Astrocyte (in vitro differentiated cells and primary cell): ENCODE data around the gene CGB1. TPM values are rescaled to one million over a fixed set of nuclear protein-coding genes. Genes with fewer than 3 reads are reported as not detected.
"Not testable (repeated sequence)": the region's sequence is repeated elsewhere in the genome, so short reads cannot be mapped to it uniquely, and the experiment has no call there.

Source experiments
- DNase-seq: peaks from one replicate; pipeline ENCODE4 v3.0.0-alpha.2; 2010; ENCODE audit warnings: low read depth
- FAIRE-seq: peaks from 2 replicates; lab custom pipeline; 2011; peaks lifted over from hg19 to GRCh38; lab: Jason Lieb, UNC
- H2AFZ ChIP-seq: 2 replicates; pipeline ENCODE4 v1.6.0; 2012; ENCODE audit warnings: low read depth, low read length, inconsistent platforms
- H3K27ac ChIP-seq: 2 replicates; pipeline ENCODE4 v1.5.1; 2011; ENCODE audit warnings: low read depth, low read length, inconsistent platforms
- H3K27me3 ChIP-seq: 2 replicates; pipeline ENCODE4 v1.6.0; 2011; ENCODE audit warnings: low read length, inconsistent platforms; ENCODE audit not compliant: insufficient read depth
- H3K36me3 ChIP-seq: 2 replicates; pipeline ENCODE4 v1.5.1; 2011; ENCODE audit warnings: low read length, inconsistent platforms; ENCODE audit not compliant: insufficient read depth
- H3K4me1 ChIP-seq: 2 replicates; pipeline ENCODE4 v1.5.1; 2011; ENCODE audit warnings: low read length, inconsistent platforms; ENCODE audit not compliant: insufficient read depth
- H3K4me2 ChIP-seq: 2 replicates; pipeline ENCODE4 v1.6.0; 2012; ENCODE audit warnings: low read length, inconsistent platforms
- H3K4me3 ChIP-seq: 2 replicates; pipeline ENCODE4 v1.5.1; 2011; ENCODE audit warnings: low read depth, mild to moderate bottlenecking, low read length, inconsistent platforms; ENCODE audit not compliant: insufficient read depth
- H3K79me2 ChIP-seq: 2 replicates; pipeline ENCODE4 v1.6.0; 2012; ENCODE audit warnings: mild to moderate bottlenecking, low read length, inconsistent platforms; ENCODE audit not compliant: insufficient read depth
- H3K9ac ChIP-seq: 2 replicates; pipeline ENCODE4 v1.6.0; 2012; ENCODE audit warnings: mild to moderate bottlenecking, low read length, inconsistent platforms
- H3K9me3 ChIP-seq: 2 replicates; pipeline ENCODE4 v1.5.1; 2012; ENCODE audit warnings: low read depth, mild to moderate bottlenecking, low read length, inconsistent platforms; ENCODE audit not compliant: insufficient read depth
- H4K20me1 ChIP-seq: 2 replicates; pipeline ENCODE4 v1.6.0; 2012; ENCODE audit warnings: low read length, inconsistent platforms; ENCODE audit not compliant: insufficient read depth
- H3K27ac Mint-ChIP-seq: one replicate; pipeline ENCODE4 v1.8.0; 2021; ENCODE audit warnings: mild to moderate bottlenecking, mixed read lengths; ENCODE audit not compliant: unreplicated experiment
- H3K27me3 Mint-ChIP-seq: one replicate; pipeline ENCODE4 v1.8.0; 2021; ENCODE audit warnings: low read depth, mixed read lengths; ENCODE audit not compliant: unreplicated experiment
- H3K36me3 Mint-ChIP-seq: one replicate; pipeline ENCODE4 v1.8.0; 2021; ENCODE audit warnings: low read depth, mixed read lengths; ENCODE audit not compliant: unreplicated experiment
- H3K4me1 Mint-ChIP-seq: one replicate; pipeline ENCODE4 v1.8.0; 2021; ENCODE audit warnings: low read depth, mixed read lengths; ENCODE audit not compliant: unreplicated experiment
- H3K4me3 Mint-ChIP-seq: one replicate; pipeline ENCODE4 v1.8.0; 2021; ENCODE audit warnings: mild to moderate bottlenecking, moderate library complexity, mixed read lengths; ENCODE audit not compliant: unreplicated experiment
- H3K9me3 Mint-ChIP-seq: one replicate; pipeline ENCODE4 v1.8.0; 2021; ENCODE audit warnings: mild to moderate bottlenecking, mixed read lengths; ENCODE audit not compliant: unreplicated experiment
- EZH2 ChIP-seq: IDR thresholded peaks from 2 replicates; pipeline ENCODE4 v1.6.1; 2012; ENCODE audit warnings: mild to moderate bottlenecking, low read length, inconsistent platforms; ENCODE audit not compliant: insufficient read depth
- total RNA-seq: library from RNA; stranded (reverse); gene quantifications from 2 replicates; pipeline ENCODE4 v1.2.1, GENCODE V29; 2021
- TF ChIP-seq, protein P1 (sequence below): IDR thresholded peaks from 2 replicates; pipeline ENCODE4 v1.5.1; 2011; ENCODE audit warnings: low read depth, mild to moderate bottlenecking, inconsistent platforms, low read length, moderate library complexity; ENCODE audit not compliant: insufficient read depth

CGB1 gene
- total RNA-seq, 1 donor from 2014 or later: 2.3 TPM

DNA sequence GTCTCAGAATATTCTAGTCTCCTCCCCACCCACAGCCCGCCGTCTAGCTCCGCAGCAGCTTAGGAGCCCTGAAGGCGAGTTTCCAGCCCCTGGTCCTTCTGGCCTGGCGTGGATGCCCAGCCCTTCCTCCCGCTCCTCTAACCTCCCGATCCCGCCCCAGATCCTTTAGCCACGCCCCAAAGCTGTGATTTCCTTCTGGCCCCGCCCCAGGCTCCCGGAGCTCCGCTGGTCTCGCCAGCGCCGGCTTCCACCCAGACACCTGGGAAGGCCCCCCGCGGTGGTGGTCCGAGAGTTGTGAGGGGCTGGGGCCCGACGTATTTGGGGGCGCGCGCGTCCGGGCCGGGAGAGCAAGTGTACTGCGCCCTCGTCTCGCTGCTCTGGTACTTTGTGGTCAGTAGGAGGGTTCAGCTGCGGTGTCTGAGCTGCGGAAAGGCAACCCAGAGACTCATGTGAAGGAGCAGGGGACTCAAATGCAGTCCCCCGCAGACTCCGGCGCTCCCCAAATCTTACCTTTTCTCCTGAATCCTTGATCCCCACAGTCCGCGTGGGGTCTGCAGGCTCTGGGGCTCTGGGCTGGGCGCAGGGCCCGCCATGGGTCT is 21.0 kb upstream of the CGB1 start, which contains the start of gene CGB7:
CGB7 (minus strand) TSS at position 114 of the 599 bp plus-strand sequence. CDS start 2,374 bp downstream, outside the sequence.
- H3K36me3 ChIP-seq: no peaks in the 10 kb centered on the region
- H3K4me2 ChIP-seq: peak within 1 kb of the TSS; percentile 90
- H3K4me3 ChIP-seq: peak within 1 kb of the TSS; percentile 81
- DNase-seq (peak; percentile 35), FAIRE-seq (no peak)
- no peaks in the 10 kb centered on the region for H3K27me3 ChIP-seq
- peak within 1 kb of the TSS; percentile 78 for H2AFZ ChIP-seq
- H3K4me1 ChIP-seq: peaks cover 19% of the 10 kb centered on the region
- peak within 1 kb of the TSS; percentile 93 for H3K4me3 Mint-ChIP-seq
- peaks cover 41% of the 10 kb centered on the region for H4K20me1 ChIP-seq
- no peaks in the 10 kb centered on the region for H3K9me3 Mint-ChIP-seq
- peak within 1 kb of the TSS; percentile 93 for H3K27ac Mint-ChIP-seq
- peaks cover 10% of the 10 kb centered on the region for H3K27me3 Mint-ChIP-seq
- peak within 1 kb of the TSS; percentile 81 for H3K9ac ChIP-seq
- peaks cover 7% of the 10 kb centered on the region for H3K36me3 Mint-ChIP-seq
- H3K27ac ChIP-seq: peak within 1 kb of the TSS; percentile 33
- H3K79me2 ChIP-seq: peaks cover 59% of the 10 kb centered on the region
- H3K4me1 Mint-ChIP-seq: peaks cover 11% of the 10 kb centered on the region
- no peaks in the 10 kb centered on the region for H3K9me3 ChIP-seq
- no peak for TF ChIP-seq EZH2
- TF ChIP-seq, protein P1, sequence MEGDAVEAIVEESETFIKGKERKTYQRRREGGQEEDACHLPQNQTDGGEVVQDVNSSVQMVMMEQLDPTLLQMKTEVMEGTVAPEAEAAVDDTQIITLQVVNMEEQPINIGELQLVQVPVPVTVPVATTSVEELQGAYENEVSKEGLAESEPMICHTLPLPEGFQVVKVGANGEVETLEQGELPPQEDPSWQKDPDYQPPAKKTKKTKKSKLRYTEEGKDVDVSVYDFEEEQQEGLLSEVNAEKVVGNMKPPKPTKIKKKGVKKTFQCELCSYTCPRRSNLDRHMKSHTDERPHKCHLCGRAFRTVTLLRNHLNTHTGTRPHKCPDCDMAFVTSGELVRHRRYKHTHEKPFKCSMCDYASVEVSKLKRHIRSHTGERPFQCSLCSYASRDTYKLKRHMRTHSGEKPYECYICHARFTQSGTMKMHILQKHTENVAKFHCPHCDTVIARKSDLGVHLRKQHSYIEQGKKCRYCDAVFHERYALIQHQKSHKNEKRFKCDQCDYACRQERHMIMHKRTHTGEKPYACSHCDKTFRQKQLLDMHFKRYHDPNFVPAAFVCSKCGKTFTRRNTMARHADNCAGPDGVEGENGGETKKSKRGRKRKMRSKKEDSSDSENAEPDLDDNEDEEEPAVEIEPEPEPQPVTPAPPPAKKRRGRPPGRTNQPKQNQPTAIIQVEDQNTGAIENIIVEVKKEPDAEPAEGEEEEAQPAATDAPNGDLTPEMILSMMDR: no peak

DNA sequence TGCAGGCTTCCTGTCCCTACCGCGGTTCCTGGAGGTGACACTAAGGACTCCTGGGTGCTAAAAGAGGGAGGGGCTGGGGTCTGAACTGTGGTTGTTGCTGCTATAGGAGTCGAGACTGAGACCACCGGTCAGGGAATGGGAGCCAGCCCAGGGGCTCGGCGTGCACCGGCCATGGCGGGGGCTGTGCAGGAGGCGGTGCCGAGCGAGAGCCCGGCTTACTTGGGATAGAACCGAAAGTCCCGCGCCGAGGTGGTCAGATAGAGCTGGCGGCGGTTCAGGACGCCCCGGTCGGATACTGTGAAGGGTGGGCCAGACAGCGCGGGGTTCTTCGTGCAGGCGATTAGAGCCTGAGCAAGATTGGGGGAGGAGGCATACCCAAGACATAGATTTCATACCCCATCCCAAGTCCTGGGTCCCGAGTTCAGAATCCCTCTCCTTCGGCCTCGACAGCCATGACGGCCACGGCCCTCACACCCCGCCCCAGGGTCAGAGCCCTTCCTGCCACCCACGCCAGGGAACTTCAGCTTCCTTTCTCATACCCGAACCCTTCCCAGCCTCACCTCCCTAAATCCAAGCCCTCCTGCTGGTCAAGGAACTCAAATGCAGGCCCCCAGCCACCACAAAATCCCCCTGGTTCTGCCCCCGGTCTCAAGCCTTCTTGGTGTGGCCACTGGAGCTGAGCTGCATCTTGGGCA is 20.4 kb upstream of the CGB1 start:
- Histone ChIP-seq H2AFZ (peak overlapping the region; percentile 78), H3K4me1 (peaks cover 19% of the 10 kb centered on the region), H3K4me3 (peak overlapping the region; percentile 81), H3K9ac (peak overlapping the region; percentile 81), H3K4me2 (peak overlapping the region; percentile 90), H3K79me2 (peaks cover 59% of the 10 kb centered on the region), H3K27ac (peak overlapping the region; percentile 23), H4K20me1 (peaks cover 37% of the 10 kb centered on the region)
- peaks cover 11% of the 10 kb centered on the region for H3K4me1 Mint-ChIP-seq
- H3K4me3 Mint-ChIP-seq: peak overlapping the region; percentile 93
- peak overlapping the region; percentile 93 for H3K27ac Mint-ChIP-seq
- not testable (repeated sequence) for H3K9me3 Mint-ChIP-seq, DNase-seq, H3K36me3 ChIP-seq, H3K36me3 Mint-ChIP-seq, H3K27me3 ChIP-seq, H3K9me3 ChIP-seq, FAIRE-seq
- H3K27me3 Mint-ChIP-seq: peaks cover 10% of the 10 kb centered on the region

DNA sequence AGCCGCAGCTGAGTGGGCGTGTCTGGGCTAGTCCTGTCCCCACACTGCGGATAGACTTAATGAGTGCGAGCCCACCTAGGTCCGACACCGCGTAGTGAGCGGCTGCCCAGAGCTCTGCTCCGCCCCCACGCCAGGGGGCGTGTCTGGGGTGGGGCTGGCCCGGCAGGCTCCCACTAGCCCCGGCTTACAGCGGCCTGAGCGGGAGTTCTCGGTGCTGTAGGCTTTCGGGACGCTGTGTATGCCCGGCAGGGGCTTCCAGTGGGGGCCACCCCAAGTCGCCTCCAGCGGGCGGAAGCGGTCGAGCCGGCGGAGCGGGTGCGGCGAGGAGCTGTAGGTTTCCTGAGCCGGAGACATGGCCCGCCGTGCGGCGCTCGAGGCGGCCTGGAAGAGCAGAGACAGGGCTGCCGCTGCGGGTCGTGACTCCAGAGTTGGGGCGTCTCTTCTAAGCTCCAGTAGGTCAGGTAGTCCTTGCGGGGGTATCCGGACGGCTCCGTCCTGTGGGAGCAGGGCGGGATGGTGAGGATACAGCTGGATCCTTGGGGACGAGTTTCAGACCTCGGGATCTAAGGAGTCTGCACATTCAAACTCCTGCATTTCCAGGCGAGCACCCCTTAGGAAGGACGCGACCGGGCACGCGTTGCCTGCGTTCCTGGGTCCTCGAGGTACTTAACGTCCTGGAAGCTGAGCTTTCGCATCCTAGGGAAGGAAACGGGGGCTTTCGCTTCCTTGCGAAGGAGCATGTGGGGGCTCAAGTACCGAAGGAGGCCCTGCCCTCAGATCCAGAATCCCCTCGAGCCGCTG is 19.6 kb upstream of the CGB1 start:
- peaks cover 52% of the 10 kb centered on the region for H3K79me2 ChIP-seq
- peaks cover 10% of the 10 kb centered on the region for H3K27me3 Mint-ChIP-seq
- H3K4me3 Mint-ChIP-seq: peak overlapping the region; percentile 93
- TF ChIP-seq, protein P1: no peak
- no peak for TF ChIP-seq EZH2
- peak overlapping the region; percentile 81 for H3K4me3 ChIP-seq
- H3K4me2 ChIP-seq: peak overlapping the region; percentile 90
- peak overlapping the region; percentile 81 for H3K9ac ChIP-seq
- H3K27me3 ChIP-seq: no peaks in the 10 kb centered on the region
- peak overlapping the region; percentile 78 for H2AFZ ChIP-seq
- H3K36me3 Mint-ChIP-seq: peaks cover 7% of the 10 kb centered on the region
- H3K27ac ChIP-seq: peak overlapping the region; percentile 23
- H3K27ac Mint-ChIP-seq: peak overlapping the region; percentile 69
- peaks cover 19% of the 10 kb centered on the region for H3K4me1 ChIP-seq
- no peaks in the 10 kb centered on the region for H3K9me3 ChIP-seq
- peak; percentile 35 for DNase-seq
- H3K9me3 Mint-ChIP-seq: no peaks in the 10 kb centered on the region
- peaks cover 29% of the 10 kb centered on the region for H4K20me1 ChIP-seq
- no peak for FAIRE-seq
- H3K4me1 Mint-ChIP-seq: peaks cover 11% of the 10 kb centered on the region
- no peaks in the 10 kb centered on the region for H3K36me3 ChIP-seq

DNA sequence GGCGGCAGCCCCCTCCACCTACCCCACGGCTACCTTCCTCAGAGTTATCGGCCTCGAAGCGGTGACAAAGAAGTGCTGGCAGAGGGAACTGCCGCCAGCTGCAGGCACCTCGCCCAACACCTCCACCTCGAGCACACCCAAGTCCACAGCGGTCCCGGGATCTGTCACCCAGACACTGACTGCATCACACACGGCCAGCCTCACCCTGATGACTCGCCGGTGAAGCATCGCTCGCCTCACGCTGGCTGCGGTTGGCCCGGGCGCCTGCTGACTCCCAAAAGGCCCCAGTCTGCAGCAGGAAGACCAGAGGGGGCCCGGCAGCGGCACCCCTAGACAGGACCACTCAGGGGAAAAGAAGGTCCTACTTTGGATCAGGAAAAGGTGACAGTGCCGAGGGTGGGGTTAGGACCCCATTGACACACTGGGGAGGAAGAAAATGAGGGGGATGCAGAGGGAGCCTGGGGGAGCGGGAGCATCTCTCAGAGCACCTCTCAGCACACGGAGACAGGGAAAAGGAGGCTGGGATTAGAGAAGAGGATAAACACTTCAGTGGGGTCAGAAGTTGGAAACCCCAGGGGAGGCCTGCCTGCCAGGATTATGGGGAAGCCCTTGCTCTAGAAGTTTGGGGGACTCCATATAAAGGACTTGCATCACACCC is 13.8 kb upstream of the CGB1 start:
- H3K36me3 ChIP-seq, H3K9me3 ChIP-seq, H4K20me1 ChIP-seq, H3K9me3 Mint-ChIP-seq, H3K4me1 ChIP-seq, H3K27me3 Mint-ChIP-seq, H3K36me3 Mint-ChIP-seq, H3K27me3 ChIP-seq, H3K79me2 ChIP-seq, FAIRE-seq, H3K4me3 ChIP-seq: not testable (repeated sequence)
- peak overlapping the region; percentile 50 for H3K4me3 Mint-ChIP-seq
- DNase-seq: peak; percentile 78
- peak overlapping the region; percentile 75 for H3K27ac ChIP-seq
- H3K4me1 Mint-ChIP-seq: peaks cover 11% of the 10 kb centered on the region
- H2AFZ ChIP-seq: peak overlapping the region; percentile 50
- peak overlapping the region; percentile 91 for H3K27ac Mint-ChIP-seq
- peak overlapping the region; percentile 63 for H3K9ac ChIP-seq
- H3K4me2 ChIP-seq: peak overlapping the region; percentile 62
